Smooth muscle cell (in vitro differentiated cells): ENCODE results near the gene PATZ1. TPM values are rescaled to one million over a fixed set of nuclear protein-coding genes. Genes with fewer than 3 reads are reported as not detected.
A peak's percentile ranks its signal among the peaks of the same experiment; 100 is the strongest.
"Not testable (repeated sequence)": the region's sequence is repeated elsewhere in the genome, so short reads cannot be mapped to it uniquely, and the experiment has no call there.

Experiments used
- DNase-seq: peaks from one replicate; lab custom pipeline; 2025; ENCODE audit not compliant: unreplicated experiment; lab: John Stamatoyannopoulos, UW
- H2AFZ ChIP-seq: fragments of 200-600 bp; sonication (generic); 2 replicates; pipeline ENCODE4 v1.6.0; 2016; ENCODE audit warnings: antibody characterized with exemption, low read depth, mild to moderate bottlenecking
- H3F3A ChIP-seq: fragments of 200-600 bp; sonication (generic); 2 replicates; pipeline ENCODE4 v1.6.0; 2017; ENCODE audit warnings: antibody characterized with exemption, low read depth
- H3K27ac ChIP-seq: fragments of 200-600 bp; sonication (generic); 2 replicates; pipeline ENCODE4 v1.5.1; 2016; ENCODE audit warnings: low read depth, mild to moderate bottlenecking
- H3K27me3 ChIP-seq: fragments of 200-600 bp; sonication (generic); 2 replicates; pipeline ENCODE4 v1.6.1; 2016; ENCODE audit warnings: low read depth, mild to moderate bottlenecking
- H3K36me3 ChIP-seq: fragments of 200-600 bp; sonication (generic); 2 replicates; pipeline ENCODE4 v1.5.1; 2016; ENCODE audit warnings: low read depth
- H3K4me1 ChIP-seq: fragments of 200-600 bp; sonication (generic); 2 replicates; pipeline ENCODE4 v1.5.1; 2016; ENCODE audit warnings: low read depth
- H3K4me2 ChIP-seq: fragments of 200-600 bp; sonication (generic); 2 replicates; pipeline ENCODE4 v1.6.0; 2016; ENCODE audit warnings: mild to moderate bottlenecking
- H3K4me3 ChIP-seq: fragments of 200-600 bp; sonication (generic); 2 replicates; pipeline ENCODE4 v1.5.1; 2016; ENCODE audit warnings: mild to moderate bottlenecking
- H3K79me2 ChIP-seq: fragments of 200-600 bp; sonication (generic); 2 replicates; pipeline ENCODE4 v1.6.0; 2016; ENCODE audit warnings: low read depth, mild to moderate bottlenecking
- H3K9ac ChIP-seq: fragments of 200-600 bp; sonication (generic); 2 replicates; pipeline ENCODE4 v1.6.0; 2016; ENCODE audit warnings: low read depth
- H3K9me3 ChIP-seq: fragments of 200-600 bp; sonication (generic); replicated peaks from 2 replicates; pipeline ENCODE4 v1.5.1; 2016; ENCODE audit warnings: low read depth
- H4K20me1 ChIP-seq: fragments of 200-600 bp; sonication (generic); 2 replicates; pipeline ENCODE4 v1.6.0; 2016; ENCODE audit warnings: low read depth
- CTCF ChIP-seq: fragments of 200-600 bp; sonication (generic); IDR thresholded peaks from 2 replicates; pipeline ENCODE4 v1.5.1; 2017; ENCODE audit warnings: borderline replicate concordance, mild to moderate bottlenecking, antibody characterized with exemption; ENCODE audit not compliant: insufficient read depth, poor library complexity, severe bottlenecking
- WGBS: methylation state at CpG from one replicate; pipeline ENCODE4 v1.1.7; 2016; ENCODE audit warnings: low lambda C conversion rate; 5-methylcytosine and 5-hydroxymethylcytosine counted together
- polyA plus RNA-seq: library from polyadenylated mRNA; unstranded; fragments of >200 nt; fragmentation: Nextera tagmentation; extraction: Ambion mirVana; gene quantifications from 2 replicates; pipeline ENCODE4 v1.2.1, GENCODE V29; 2016
- total RNA-seq: library from RNA; depleted of rRNA; stranded (reverse); fragments of >200 nt; gene quantifications from 2 replicates; pipeline ENCODE4 v1.2.3, GENCODE V29; 2014

Gene PATZ1
- total RNA-seq (12.9 and 14.3 TPM in 2 replicates), polyA plus RNA-seq (11.9 and 22.1 TPM in 2 replicates)

- peaks cover 44% of the 10 kb centered on the region for H3K4me1 ChIP-seq
- H3K27me3 ChIP-seq: no peaks in the 10 kb centered on the region
- DNase-seq: no peak
- H3K9ac ChIP-seq: peak within 1 kb of the TSS; percentile 55
- peaks cover 44% of the 10 kb centered on the region for H4K20me1 ChIP-seq
- H3K4me3 ChIP-seq: peak within 1 kb of the TSS; percentile 68
- no peaks in the 10 kb centered on the region for H3K36me3 ChIP-seq
- H3F3A ChIP-seq: peaks cover 4% of the 10 kb centered on the region
- peak within 1 kb of the TSS; percentile 30 for H3K27ac ChIP-seq
- peak within 1 kb of the TSS; percentile 99 for H3K4me2 ChIP-seq
- TF ChIP-seq CTCF: no peak
- no peaks in the 10 kb centered on the region for H3K9me3 ChIP-seq
- H2AFZ ChIP-seq: peak within 1 kb of the TSS; percentile 72
- peaks cover 13% of the 10 kb centered on the region for H3K79me2 ChIP-seq
- 1% methylated on average over 30 of the region's 41 CpGs for WGBS
Measured at GRCh38 chr22:31346255-31346732, at the start of gene PATZ1. Gene PATZ1 (minus strand): TSS chr22:31346346. CDS start chr22:31345602, 744 bp downstream.

GRCh38 chr22:31394326-31394725 is 48.2 kb upstream of the PATZ1 start:
- Histone ChIP-seq H3K27ac (no peak overlapping the region), H3K9me3 (no peaks in the 10 kb centered on the region), H3K4me3 (no peak overlapping the region), H3F3A (peaks cover 5% of the 10 kb centered on the region), H4K20me1 (no peaks in the 10 kb centered on the region), H3K9ac (no peak overlapping the region), H3K79me2 (no peaks in the 10 kb centered on the region), H2AFZ (peak overlapping the region; percentile 60), H3K36me3 (no peaks in the 10 kb centered on the region), H3K27me3 (no peaks in the 10 kb centered on the region), H3K4me1 (peaks cover 4% of the 10 kb centered on the region), H3K4me2 (no peak overlapping the region)
- no peak for DNase-seq
- TF ChIP-seq CTCF: no peak
- 69% methylated on average over 3 of the region's 3 CpGs for WGBS

- no peaks in the 10 kb centered on the region for H3K36me3 ChIP-seq
- no peak overlapping the region for H3K4me2 ChIP-seq
- no peak overlapping the region for H3K27ac ChIP-seq
- no peaks in the 10 kb centered on the region for H3K9me3 ChIP-seq
- H3K4me3 ChIP-seq: no peak overlapping the region
- H3K27me3 ChIP-seq: no peaks in the 10 kb centered on the region
- peaks cover 4% of the 10 kb centered on the region for H3F3A ChIP-seq
- TF ChIP-seq CTCF: no peak
- no peak for DNase-seq
- 100% methylated on average over 2 of the region's 2 CpGs for WGBS
- no peaks in the 10 kb centered on the region for H3K79me2 ChIP-seq
- peaks cover 2% of the 10 kb centered on the region for H3K4me1 ChIP-seq
- peak overlapping the region; percentile 60 for H2AFZ ChIP-seq
- H3K9ac ChIP-seq: no peak overlapping the region
- H4K20me1 ChIP-seq: no peaks in the 10 kb centered on the region
Measured at GRCh38 chr22:31393893-31394292, 47.7 kb upstream of the PATZ1 start.

GRCh38 chr22:31378651-31379050 is 32.5 kb upstream of the PATZ1 start:
- H3K36me3 ChIP-seq, H3F3A ChIP-seq, H3K27ac ChIP-seq, H3K4me1 ChIP-seq, H3K79me2 ChIP-seq, H3K9ac ChIP-seq, H2AFZ ChIP-seq, DNase-seq, H3K27me3 ChIP-seq, H4K20me1 ChIP-seq, H3K4me2 ChIP-seq, H3K4me3 ChIP-seq, H3K9me3 ChIP-seq: not testable (repeated sequence)
- WGBS: 94% methylated on average over 6 of the region's 6 CpGs
